Stimulated activated CD4-positive, alpha-beta T cell treated with anti-CD3 and anti-CD28 coated beads, Interleukin-1b, Interleukin-23, amount 100 ng/mL, for 24 hours (primary cell): ENCODE results near the gene CDH4.

ENCODE experiments used
- DNase-seq, 4 experiments: peaks; one replicate each; pipeline ENCODE4 v3.0.0-alpha.2; 2020; ENCODE audit warnings: low read depth in 4 of 4, low spot score in 1 of 4

CDH4 gene

DNA sequence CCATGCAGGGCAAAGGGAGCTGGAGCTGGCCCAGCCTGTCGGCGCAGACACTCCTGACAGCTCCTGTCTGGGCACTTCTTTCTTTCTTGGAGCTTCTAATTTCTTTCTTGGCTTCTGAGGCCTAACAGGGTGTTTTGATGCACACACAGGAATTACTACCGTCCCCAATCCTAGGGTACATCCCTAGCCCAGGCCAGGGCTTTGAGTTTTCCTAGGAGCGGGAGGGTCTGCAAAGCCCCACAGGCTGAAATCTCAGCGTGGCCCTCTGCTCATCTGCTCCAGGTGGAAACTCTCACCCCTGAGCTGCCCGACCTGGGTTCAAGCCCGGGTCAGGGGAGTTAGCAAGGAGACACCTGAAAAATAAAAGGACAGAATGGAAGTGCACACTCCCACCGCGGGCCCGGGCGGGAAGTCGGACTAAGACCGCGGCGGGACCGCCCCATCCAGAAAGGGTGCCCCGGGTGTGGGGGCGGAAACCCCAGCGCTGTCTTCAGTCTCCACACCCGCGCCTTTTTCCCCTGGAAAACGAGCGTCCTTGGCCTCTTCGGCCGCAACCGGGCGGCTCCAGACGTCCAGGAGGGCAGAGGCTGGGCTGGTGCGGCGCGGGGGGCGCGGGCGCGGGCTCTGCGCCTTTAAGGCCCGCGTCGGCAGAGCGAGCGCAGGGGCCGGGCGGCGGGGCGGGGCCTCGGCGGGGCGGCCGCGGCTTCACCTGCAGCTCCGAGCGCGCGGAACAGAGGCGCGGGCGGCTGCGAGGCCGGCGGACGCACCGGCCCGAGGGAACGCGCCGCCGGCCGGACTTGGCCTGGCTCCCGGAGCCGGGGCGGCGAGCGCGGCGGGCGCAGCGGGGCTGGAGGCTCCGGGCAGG is at the start of gene CDH4:
Gene CDH4, plus strand, starts transcription at position 733 of the 865 bp plus-strand sequence.
- DNase-seq = no peak

DNA sequence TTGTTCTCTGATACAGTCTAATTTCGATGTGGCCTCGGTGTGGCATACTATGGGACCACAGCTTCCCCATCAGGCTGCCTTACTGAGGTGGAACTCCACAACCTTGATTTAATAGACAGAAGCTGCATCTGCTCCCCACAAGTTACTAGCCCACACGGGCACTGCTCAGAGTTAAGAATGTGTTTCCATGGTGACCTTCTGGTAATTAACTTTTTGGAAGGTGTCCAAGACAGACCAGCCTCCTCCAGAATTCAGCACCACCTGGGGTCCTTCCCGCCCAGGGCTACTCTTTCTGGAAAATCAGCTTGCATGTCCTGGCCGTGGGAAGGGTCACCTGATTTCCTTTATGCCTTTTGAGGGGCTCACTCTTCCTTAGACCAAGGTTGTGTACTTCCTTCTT is 48.7 kb upstream of the CDH4 start:
- no peak for DNase-seq

DNA sequence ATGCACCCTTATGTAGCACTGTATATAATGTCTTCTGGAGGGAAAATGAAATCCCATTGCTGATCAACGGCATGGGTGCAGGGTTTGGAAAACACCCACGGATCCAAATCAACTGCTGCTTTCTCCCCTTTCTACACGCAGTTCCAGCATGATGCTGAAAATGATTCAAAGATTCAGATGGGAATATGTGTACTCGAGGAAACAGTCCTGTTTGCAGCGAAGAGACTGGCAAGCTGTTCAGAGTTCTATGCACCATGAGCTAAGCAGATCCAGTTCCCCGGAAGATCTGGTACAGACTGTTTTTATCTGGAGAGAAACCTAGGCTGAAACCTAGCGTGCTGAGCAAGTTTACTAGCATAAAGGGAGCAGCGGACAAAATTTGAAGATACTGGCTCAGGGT is 47.9 kb upstream of the CDH4 start:
- no peak for DNase-seq

DNA sequence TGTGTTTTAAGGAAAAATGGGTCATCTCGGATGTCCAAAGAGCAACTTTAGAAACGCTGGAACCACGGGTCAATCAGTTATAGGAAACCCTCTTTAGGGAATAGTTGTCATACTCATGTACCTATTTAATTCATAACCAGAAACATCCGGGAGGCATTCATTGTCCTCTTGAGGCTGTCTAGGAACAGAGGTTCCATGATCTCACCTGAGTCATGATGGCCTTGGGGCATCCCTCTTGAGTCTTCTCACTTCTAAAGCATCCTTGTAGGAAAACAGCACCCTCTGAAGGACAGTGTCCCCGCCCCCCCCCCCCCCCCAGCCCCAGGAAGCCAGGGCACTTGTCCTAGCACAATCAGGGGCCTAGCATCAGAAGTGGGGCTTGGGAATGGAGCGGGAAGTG is 46.3 kb upstream of the CDH4 start:
- DNase-seq = no peak

DNA sequence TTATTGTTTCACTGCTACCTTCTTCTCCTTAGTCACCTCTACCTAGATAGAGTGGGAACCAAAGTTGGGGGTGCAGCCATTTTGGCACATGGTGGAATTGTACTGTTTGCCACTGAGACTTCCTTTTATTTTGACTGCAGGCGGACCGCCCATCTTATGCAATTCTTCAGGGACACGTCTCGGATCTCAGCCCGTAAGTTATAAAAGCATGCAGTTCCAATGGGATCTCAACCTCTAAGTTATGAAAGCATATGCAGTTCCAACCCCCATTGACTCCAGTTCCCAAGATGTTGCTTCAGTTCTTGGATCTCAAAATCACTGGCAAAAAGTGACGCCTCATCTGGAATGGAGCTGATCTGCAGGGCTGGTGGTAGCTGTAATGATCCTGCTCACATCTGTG is 41.2 kb upstream of the CDH4 start:
- no peak for DNase-seq

DNA sequence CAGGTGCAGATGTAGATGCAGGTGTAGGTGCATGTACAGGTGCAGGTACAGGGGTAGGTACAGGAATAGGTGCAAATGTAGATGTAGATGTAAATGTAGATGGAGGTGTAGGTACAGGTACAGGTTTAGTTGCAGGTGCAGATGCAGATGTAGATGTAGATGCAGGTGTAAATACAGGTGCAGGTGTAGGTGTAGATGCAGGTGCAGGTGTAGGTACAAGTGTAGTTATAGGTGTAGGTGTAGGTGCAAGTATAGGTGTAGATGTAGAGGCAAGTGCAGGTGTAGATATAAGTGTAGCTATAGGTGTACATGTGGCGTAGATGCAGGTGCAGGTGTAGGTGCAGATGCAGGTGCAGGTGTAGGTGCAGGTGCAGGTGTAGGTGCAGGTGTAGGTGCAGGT is 34.2 kb upstream of the CDH4 start:
- no peak for DNase-seq

DNA sequence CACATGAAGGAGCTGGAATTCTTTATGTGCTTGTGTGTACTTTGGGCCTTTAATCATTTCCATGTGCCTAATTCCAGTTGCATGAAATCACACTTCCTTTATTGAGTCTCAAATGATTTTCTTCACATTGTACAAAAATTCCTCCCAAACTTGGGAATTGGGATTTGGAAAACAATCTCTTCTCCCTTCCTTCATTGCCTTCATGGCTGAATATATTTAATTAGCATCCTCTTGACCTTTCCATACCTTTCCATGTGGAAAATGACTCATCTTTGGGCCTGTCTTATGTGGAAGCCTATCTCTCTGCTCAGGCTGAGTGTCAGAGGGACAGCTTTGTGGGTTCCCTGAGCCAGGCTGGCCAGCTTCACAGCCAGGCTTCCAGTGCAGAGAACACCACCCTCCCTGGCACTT is 33.0 kb upstream of the CDH4 start:
- no peak for DNase-seq

DNA sequence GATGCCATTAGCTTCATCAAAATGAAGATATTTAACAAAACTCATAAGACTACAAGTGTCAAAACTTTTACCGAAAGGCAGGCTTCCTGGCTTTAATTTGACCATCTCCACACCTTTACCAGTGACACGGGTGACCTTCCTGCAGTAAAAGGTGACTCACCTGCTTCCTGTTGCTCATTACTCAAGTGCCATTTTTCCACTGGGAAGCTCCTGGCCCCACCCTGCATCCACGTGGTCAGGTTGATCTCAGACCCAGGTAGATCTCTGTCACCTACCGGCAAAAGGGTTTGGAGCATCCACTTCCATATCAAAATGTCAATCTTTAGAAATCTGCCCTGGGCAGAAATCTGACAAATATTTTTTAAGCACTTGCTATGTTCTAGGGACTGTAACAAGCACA is 31.9 kb upstream of the CDH4 start:
- no peak for DNase-seq

DNA sequence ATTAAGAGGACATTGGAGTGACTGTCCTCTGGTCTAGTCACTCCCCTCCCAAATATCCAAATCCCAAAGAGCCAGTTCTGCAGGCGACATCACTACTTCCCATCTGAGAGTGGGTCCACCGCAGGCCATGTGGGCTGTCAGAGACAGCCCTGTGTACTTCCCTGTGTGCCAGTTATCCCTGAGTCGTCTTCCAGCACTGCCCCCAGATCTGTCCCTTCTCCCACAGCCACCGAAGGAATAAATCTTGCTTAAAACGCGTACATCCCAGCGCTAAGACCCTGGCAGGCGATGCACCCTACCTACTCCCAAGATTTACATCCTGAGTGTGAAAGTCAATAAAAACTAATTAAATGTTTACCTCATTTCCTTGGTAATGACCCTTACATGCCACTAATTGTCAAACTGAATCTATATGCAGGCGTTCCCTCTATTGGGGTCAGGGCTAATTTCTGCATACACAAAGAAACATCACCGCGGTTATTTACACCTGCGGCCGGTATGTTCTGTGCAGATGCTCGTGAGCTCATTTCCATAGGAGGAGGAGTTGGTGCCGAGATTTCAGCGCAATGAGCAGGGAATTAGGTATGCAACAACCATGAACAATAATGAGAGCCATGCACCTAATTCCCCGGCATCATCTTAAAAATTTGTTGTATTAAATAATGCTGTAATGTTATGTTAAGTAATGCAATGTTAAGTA is 31.3 kb upstream of the CDH4 start:
- no peak for DNase-seq

DNA sequence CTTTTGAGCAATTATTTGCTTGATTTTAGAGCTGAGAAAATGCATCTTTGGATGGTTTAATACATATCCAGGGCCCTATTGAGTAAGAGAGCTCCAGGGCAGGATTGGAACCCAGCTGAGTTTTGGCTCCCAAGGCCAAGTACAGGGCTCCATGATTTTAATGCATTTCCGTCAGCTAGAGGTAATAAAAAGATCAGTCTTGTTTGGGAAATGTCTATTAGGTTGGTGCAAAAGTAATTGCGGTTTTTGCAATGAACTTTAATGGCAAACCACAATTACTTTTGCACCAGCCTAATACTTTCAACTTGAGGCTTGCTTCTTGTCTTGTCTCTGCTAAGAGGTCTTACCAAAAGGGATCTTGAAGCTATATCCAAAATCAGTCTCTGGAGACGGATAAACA is 29.4 kb upstream of the CDH4 start:
- DNase-seq = no peak

DNA sequence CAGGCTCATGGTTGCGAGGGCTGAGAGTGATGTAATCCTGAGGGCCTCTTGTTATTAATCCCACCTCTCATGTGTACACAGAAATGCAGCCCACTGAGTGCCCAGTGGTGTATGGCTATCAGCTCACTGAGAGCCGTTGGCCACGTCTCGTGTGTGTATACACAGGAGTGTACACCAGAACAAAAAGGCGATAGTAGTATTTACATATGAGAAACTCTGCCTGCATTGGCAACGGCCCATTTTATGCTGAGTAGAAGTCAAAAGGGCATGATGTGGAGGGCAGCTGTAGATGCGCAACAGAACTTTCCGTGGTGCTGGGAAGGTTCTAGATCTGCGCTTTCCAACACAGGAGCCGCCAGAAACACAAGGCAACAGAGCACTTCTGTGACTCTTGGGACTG is 28.9 kb upstream of the CDH4 start:
- DNase-seq = no peak

DNA sequence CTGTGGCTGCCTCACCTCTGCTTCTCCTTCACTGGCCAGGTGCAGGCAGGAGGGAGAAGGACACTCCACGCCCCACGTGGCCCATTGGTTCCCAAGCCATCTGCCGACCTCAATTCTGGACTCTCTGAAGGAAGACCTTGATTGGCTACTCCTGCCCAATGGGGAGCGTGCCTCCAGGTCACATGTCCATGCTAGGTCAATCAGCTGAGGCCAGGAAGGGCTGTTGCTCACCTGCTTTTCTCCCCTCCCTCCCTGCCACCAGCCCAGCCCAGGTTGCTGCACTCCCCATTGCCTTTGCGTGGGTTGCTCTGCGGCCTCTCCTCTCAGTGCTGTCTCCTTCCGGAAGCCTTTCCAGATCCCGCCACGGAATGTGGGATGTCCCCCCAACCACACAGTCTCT is 21.9 kb upstream of the CDH4 start:
- no peak for DNase-seq

DNA sequence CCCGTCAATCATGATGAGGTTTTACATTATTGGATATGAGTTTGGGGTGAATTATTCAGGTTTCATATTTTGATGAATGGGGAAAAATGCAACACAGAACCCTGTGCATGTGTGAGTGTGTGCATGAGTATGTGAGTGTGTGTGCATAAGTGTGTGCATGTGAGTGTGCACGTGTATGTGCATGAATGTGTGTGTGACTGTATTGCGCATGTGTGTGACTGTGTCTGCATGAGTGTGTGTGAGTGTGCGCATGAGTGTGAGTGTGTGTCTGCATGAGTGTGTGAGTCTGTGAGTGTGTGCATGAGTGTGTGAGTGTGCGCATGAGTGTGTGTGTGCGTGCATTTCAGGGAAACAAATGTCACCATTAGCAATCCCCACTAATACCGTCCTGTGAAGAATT is 18.5 kb upstream of the CDH4 start:
- DNase-seq = no peak

DNA sequence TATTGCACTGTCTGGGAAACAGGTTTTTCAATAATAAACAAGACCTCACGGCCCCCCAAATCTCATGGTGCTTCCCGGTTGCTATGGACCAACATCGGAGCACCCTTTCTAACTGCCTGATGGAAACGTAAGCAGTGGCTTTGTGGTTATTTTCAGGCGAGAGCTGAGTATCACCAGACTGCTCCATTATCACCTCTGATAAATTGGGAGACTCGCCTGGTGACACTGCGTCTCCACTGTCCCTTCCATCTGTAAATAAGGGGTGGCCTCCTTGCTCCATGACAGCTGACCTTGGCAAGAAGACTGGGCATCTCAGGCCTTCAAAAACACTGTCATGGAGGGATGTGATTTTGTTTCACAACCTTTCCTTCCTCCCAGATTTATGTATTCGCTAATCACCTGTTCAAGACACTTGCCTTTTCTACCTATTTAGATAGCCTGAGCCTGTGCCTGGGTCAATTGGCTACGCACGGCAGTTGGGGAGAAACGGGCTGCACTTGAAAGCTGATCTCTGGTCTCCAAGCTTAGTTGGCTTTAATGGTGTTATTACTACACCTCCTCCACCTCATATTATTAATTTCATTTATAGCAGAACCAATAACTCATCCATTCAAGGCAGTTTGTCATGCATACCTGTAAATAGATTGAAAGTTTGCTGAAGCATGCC is 17.7 kb upstream of the CDH4 start:
- no peak for DNase-seq

DNA sequence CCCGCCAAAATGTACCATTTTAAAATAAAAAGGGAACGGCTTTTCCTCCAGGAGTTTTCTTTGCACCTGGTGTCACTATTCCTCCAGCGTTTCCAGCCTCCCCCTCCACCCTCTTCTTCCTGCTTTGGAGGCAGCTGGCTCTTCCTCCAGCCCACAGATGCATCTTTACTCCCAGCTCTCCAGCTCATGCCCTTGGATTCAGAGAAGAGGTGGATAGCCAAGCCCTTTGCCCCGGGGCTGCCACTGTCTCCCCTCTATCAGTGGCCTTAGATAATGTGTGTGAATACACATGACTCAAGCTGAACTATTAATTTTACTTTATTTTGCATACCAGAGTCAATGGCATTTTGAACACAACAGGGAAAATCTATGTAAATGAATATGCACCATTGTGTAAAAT is 15.3 kb upstream of the CDH4 start:
- no peak for DNase-seq

DNA sequence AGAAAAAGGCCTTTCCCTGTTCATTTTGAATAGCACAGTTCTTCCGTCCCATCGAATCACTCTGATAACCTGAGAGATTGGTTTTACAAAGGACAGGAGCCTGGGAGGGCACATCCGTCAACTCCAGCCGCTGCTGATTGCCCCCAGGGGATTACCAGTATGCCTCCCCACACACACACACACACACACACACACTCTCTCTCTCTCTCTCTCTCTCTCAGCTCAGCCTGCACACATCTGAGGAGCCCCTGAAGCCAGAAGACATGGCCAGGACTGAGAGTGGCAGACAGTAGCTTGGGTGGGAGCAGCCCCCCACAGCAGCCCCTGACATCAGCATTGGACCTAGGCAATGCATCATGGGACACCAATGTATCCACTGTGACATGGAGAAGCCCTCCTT is 13.2 kb upstream of the CDH4 start:
- DNase-seq = no peak

DNA sequence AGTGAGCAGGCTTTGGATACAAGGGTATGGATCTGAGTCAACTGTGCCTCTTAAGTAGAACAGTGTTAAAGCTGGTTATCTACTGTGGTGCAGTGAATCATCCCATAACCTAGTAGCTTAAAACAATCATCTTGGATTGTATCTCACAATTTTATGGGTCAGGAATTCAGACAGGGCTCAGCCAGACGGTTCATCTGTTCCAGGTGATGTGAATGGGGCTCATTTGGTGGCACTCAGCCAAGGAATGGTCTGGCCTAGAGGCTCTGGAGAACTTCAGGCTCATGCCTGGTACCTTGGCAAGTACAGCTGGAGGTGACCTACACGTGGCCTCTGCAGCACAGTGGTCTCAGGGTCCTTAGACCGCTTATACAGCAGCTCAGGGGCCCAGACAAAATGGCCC is 11.2 kb upstream of the CDH4 start:
- DNase-seq = no peak

DNA sequence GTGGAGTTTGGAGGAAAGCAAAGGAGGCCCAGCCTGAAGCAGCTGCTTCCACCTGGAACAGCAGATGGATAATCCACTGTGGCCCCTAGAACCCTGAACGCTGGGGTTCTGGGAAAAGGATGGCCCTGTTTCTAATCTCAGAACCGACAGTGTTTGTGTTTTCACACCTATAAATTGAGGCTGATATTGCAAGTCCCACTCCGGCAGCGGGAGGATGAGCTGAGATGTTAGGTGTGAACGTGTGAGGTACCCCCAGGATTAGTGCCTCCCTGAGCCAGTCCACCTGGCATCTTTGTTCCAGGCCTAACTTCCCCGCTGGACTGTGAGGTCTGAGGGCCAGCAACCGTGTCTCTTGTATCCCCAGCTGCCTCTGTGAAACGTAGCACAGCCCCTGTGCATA is 7.8 kb upstream of the CDH4 start:
- no peak for DNase-seq

DNA sequence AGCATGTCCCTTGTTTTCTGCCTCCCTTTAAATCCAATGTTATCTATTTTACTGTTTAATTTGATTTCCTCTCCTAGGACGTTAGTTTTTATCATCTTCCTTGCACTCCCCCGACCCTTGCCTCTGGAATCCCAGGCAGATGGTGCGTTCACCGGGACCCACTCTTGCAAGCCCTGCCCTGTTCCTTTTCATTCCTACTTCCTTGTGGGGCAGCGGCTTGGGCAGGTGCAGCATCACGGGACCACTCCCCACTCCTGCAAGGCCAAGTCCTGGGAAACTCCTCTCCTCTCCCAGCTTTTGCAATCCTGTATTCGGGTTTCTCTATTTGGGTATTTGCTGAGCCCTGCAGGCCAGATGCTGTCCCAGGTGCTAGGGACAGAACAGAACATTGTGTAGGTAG is 5.8 kb upstream of the CDH4 start:
- no peak for DNase-seq

DNA sequence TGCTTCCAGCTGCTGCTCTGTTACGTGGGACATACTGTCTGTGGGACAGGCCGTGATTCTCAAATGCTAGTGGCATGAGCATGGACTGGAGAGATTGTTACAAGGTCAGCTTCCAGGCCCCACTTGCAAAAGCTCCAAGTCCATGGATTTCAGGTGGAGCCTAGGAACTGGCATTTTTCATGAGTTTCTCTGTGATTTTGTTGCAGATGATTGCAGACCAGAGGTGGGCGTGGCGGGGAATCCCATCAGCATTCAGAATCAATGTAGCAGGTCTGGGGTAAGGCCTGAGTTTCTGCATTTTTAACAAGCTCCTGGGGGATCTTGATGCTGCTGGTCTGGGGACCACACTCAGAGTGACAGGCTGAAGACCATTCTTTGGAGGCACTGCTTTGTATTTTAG is 2.4 kb upstream of the CDH4 start:
- no peak for DNase-seq

DNA sequence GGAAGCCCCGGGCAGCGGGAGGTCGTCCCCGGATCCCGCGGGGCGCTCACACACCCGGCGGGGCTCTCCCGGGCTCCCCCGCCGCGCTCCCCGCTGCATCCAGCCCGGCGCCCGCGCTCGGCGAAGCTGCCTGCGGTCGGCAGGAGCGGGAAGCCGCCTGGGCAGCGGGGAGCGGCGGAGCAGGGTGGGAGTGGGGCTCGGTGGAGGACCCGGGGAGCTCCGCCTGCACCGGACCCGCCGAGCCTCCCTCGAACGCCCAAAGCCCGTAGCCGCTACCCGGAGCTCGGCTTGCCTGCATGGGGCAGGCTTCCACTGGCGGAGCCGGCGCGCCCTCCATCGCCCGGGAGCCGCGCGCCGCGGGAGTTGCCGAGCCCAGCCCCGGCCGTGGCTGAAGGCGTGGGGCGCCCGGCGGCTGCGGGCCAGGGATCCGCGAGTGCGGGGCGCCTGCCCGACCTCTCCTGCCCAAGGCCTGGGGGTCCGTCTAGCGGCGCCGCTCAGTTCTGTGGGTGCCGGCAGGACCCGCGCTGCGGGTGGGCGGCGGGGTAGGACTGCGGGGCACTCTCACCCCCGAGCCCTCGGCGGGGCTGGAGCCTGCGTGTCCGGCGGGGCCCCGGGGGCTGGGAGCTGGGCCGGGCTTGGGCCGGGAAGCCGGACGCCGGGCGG is 671 bp downstream of the CDH4 start:
- no peak for DNase-seq

DNA sequence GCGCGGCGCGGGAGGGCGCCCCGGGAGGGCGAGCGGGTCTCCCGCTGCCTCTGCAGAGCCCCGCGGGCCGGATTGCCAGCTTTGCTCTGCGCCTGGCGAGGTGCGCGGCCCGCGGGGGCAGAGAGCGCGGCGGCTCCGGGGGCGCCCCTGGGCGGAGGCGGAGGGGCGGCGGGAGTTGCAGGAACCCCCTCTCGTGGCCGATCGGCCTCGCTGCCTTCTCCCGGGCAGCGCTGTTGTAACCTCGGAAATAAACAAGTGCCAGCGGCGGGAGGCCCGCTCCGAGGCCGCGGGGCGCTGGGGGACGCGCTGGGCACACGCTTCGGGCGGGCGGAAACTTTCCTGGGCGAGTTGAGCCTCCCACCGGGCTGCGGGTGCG is 1.2 kb downstream of the CDH4 start:
- no peak for DNase-seq
